SK-N-SH treated with all-trans-retinoic acid at 6 μM for 48 hours (cell line): Measurements from ENCODE around the gene IL20RA.

Experiments
- ATAC-seq: fragments of 200-7000 bp; cut with Tn5 transposase; 3 replicates; pipeline ENCODE4 v1.9.1; 2020; ENCODE audit warnings: mild to moderate bottlenecking, moderate library complexity
- BACH2 ChIP-seq: fragments of 250-450 bp; sonication (Bioruptor Pico); IDR thresholded peaks from 2 replicates; pipeline ENCODE4 v1.9.0; 2021; ENCODE audit warnings: mild to moderate bottlenecking, borderline replicate concordance
- CSRNP3 ChIP-seq: fragments of 250-450 bp; sonication (Bioruptor Pico); IDR thresholded peaks from 2 replicates; pipeline ENCODE4 v1.5.1; 2021; ENCODE audit warnings: mild to moderate bottlenecking, moderate library complexity
- ESRRG ChIP-seq: fragments of 250-450 bp; sonication (Bioruptor Pico); IDR thresholded peaks from 2 replicates; pipeline ENCODE4 v1.6.1; 2021; ENCODE audit warnings: mild to moderate bottlenecking
- GLIS3 ChIP-seq: fragments of 250-450 bp; sonication (Bioruptor Pico); IDR thresholded peaks from 2 replicates; pipeline ENCODE4 v1.5.0; 2020; ENCODE audit warnings: mild to moderate bottlenecking, moderate library complexity
- ISL1 ChIP-seq: fragments of 250-450 bp; sonication (Bioruptor Pico); IDR thresholded peaks from 2 replicates; pipeline ENCODE4 v2.1.2; 2022; ENCODE audit warnings: mild to moderate bottlenecking, moderate library complexity
- OSR1 ChIP-seq: fragments of 250-450 bp; sonication (Bioruptor Pico); IDR thresholded peaks from 2 replicates; pipeline ENCODE4 v1.8.0; 2022; ENCODE audit warnings: moderate library complexity, mild to moderate bottlenecking, inconsistent platforms
- PATZ1 ChIP-seq: fragments of 250-450 bp; sonication (Bioruptor Pico); IDR thresholded peaks from 2 replicates; pipeline ENCODE4 v1.8.0; 2020; ENCODE audit warnings: mild to moderate bottlenecking, moderate library complexity, borderline replicate concordance
- PPARA ChIP-seq: fragments of 250-450 bp; sonication (Bioruptor Pico); IDR thresholded peaks from 2 replicates; pipeline ENCODE4 v1.5.0; 2020; ENCODE audit warnings: mild to moderate bottlenecking, borderline replicate concordance
- RARB ChIP-seq: fragments of 250-450 bp; sonication (Bioruptor Pico); IDR thresholded peaks from 2 replicates; pipeline ENCODE4 v1.8.0; 2021; ENCODE audit warnings: mild to moderate bottlenecking, moderate library complexity
- SNAI2 ChIP-seq: fragments of 250-450 bp; sonication (Bioruptor Pico); IDR thresholded peaks from 2 replicates; pipeline ENCODE4 v1.5.0; 2020; ENCODE audit warnings: mild to moderate bottlenecking, moderate library complexity
- TCF4 ChIP-seq: fragments of 250-450 bp; sonication (Bioruptor Pico); IDR thresholded peaks from 2 replicates; pipeline ENCODE4 v1.8.0; 2021; ENCODE audit warnings: mild to moderate bottlenecking, moderate library complexity, borderline replicate concordance
- TOX ChIP-seq: fragments of 250-450 bp; sonication (Bioruptor Pico); IDR thresholded peaks from 2 replicates; pipeline ENCODE4 v1.8.0; 2021; ENCODE audit warnings: mild to moderate bottlenecking, moderate library complexity, borderline replicate concordance
- TSHZ2 ChIP-seq: fragments of 250-450 bp; sonication (Bioruptor Pico); IDR thresholded peaks from 2 replicates; pipeline ENCODE4 v1.5.0; 2020; ENCODE audit warnings: mild to moderate bottlenecking, moderate library complexity
- ZC3H10 ChIP-seq: fragments of 250-450 bp; sonication (Bioruptor Pico); IDR thresholded peaks from 2 replicates; pipeline ENCODE4 v1.5.1; 2021; ENCODE audit warnings: mild to moderate bottlenecking, moderate library complexity
- ZFP3 ChIP-seq: fragments of 250-450 bp; sonication (Bioruptor Pico); IDR thresholded peaks from 2 replicates; pipeline ENCODE4 v1.5.0; 2020; ENCODE audit warnings: mild to moderate bottlenecking, moderate library complexity
- ZNF565 ChIP-seq: fragments of 450-650 bp; formaldehyde crosslinking; conservative IDR thresholded peaks from 2 replicates; pipeline ENCODE4 v1.5.0; 2020; ENCODE audit warnings: low read depth, mild to moderate bottlenecking, moderate library complexity
- ZNF70 ChIP-seq: fragments of 450-650 bp; formaldehyde crosslinking; IDR thresholded peaks from 2 replicates; pipeline ENCODE4 v1.5.0; 2020; ENCODE audit warnings: mild to moderate bottlenecking, moderate library complexity
- ZNF8 ChIP-seq: fragments of 450-650 bp; formaldehyde crosslinking; IDR thresholded peaks from 2 replicates; pipeline ENCODE4 v1.5.0; 2020; ENCODE audit warnings: mild to moderate bottlenecking, moderate library complexity
- TF ChIP-seq, protein P1 (sequence below): fragments of 250-450 bp; sonication (Bioruptor Pico); IDR thresholded peaks from 2 replicates; pipeline ENCODE4 v1.8.0; 2021; ENCODE audit warnings: low read depth, mild to moderate bottlenecking, moderate library complexity, borderline replicate concordance

The IL20RA gene

GRCh38 chr6:137036566-137037300 lies 8.0 kb downstream of the IL20RA start:
- TF ChIP-seq ZC3H10 (CRISPR knock-in tag) (no peak), ISL1 (CRISPR knock-in tag) (no peak), ZNF70 (CRISPR knock-in tag) (no peak), ZNF8 (CRISPR knock-in tag) (no peak), ZFP3 (CRISPR knock-in tag) (no peak), BACH2 (CRISPR knock-in tag) (no peak), GLIS3 (no peak), OSR1 (no peak), SNAI2 (no peak), ESRRG (CRISPR knock-in tag) (no peak), PPARA (CRISPR knock-in tag) (no peak), TSHZ2 (CRISPR knock-in tag) (no peak), PATZ1 (no peak), RARB (no peak), ZNF565 (CRISPR knock-in tag) (no peak), TOX (CRISPR knock-in tag) (no peak), CSRNP3 (CRISPR knock-in tag) (no peak), TCF4 (CRISPR knock-in tag) (no peak)
- TF ChIP-seq, protein P1, sequence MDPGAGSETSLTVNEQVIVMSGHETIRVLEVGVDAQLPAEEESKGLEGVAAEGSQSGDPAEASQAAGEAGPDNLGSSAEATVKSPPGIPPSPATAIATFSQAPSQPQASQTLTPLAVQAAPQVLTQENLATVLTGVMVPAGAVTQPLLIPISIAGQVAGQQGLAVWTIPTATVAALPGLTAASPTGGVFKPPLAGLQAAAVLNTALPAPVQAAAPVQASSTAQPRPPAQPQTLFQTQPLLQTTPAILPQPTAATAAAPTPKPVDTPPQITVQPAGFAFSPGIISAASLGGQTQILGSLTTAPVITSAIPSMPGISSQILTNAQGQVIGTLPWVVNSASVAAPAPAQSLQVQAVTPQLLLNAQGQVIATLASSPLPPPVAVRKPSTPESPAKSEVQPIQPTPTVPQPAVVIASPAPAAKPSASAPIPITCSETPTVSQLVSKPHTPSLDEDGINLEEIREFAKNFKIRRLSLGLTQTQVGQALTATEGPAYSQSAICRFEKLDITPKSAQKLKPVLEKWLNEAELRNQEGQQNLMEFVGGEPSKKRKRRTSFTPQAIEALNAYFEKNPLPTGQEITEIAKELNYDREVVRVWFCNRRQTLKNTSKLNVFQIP (CRISPR knock-in tag): no peak
- no peak for ATAC-seq

DNA sequence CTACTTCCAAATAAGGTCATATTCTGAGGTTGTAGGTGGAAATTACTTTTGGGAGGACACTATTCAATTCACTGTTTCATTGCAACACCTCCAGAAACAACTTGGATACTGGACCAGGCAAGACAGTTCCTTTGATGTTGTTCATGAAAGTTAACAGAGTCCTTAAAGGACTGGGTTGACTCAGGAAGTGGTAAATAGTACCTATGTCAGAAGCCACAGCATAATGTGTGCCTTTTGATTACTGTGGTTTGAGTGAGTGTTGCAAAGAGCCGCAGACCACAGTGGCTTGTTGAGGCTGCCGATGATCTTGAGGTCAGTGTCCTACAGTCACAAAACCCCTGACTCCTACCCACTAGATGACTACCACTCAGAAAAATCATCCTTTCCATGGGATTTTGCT lies 10.9 kb downstream of the IL20RA start:
- TF ChIP-seq PATZ1 (no peak), TCF4 (CRISPR knock-in tag) (no peak), ZFP3 (CRISPR knock-in tag) (no peak), PPARA (CRISPR knock-in tag) (no peak), ZC3H10 (CRISPR knock-in tag) (no peak), BACH2 (CRISPR knock-in tag) (no peak), TSHZ2 (CRISPR knock-in tag) (no peak), SNAI2 (no peak)
- TF ChIP-seq, protein P1 (CRISPR knock-in tag): no peak
- ATAC-seq: no peak
